GM10847 (cell line): ENCODE results near the gene RUNX3.

Experiments used
- POLR2A ChIP-seq: IDR thresholded peaks from 2 replicates; pipeline ENCODE4 v1.6.1; 2011; ENCODE audit not compliant: insufficient read length; ENCODE audit errors: extremely low read depth

Gene RUNX3

GRCh38 chr1:24964811-24965570, 34.9 kb upstream of the RUNX3 start:
- TF ChIP-seq POLR2A, result peak; percentile 86

- no peak for TF ChIP-seq POLR2A
Measured at GRCh38 chr1:24963943-24964693, 34.0 kb upstream of the RUNX3 start.

GRCh38 chr1:24963099-24963872, 33.2 kb upstream of the RUNX3 start:
- peak; percentile 9 for TF ChIP-seq POLR2A

- no peak for TF ChIP-seq POLR2A
Measured at GRCh38 chr1:24961961-24962861, 32.1 kb upstream of the RUNX3 start.

- TF ChIP-seq POLR2A, result no peak
Measured at GRCh38 chr1:24961334-24961733, 31.3 kb upstream of the RUNX3 start.

GRCh38 chr1:24960071-24960801, 30.2 kb upstream of the RUNX3 start:
- no peak for TF ChIP-seq POLR2A

- no peak for TF ChIP-seq POLR2A
Measured at GRCh38 chr1:24959623-24959975, 29.5 kb upstream of the RUNX3 start.

GRCh38 chr1:24958766-24959622, 28.9 kb upstream of the RUNX3 start:
- TF ChIP-seq POLR2A, result no peak

- TF ChIP-seq POLR2A, result no peak
Measured at GRCh38 chr1:24957808-24958752, 28.0 kb upstream of the RUNX3 start.

- TF ChIP-seq POLR2A, result no peak
Measured at GRCh38 chr1:24957016-24957807, 27.1 kb upstream of the RUNX3 start.

GRCh38 chr1:24955779-24956365, 25.8 kb upstream of the RUNX3 start:
- no peak for TF ChIP-seq POLR2A

- TF ChIP-seq POLR2A, result no peak
Measured at GRCh38 chr1:24955161-24955560, 25.1 kb upstream of the RUNX3 start.
